GM18505 (cell line): ENCODE results near the gene ACTR3.
"Not testable (repeated sequence)": the region's sequence is repeated elsewhere in the genome, so short reads cannot be mapped to it uniquely, and the experiment has no call there.

Experiments
- ATAC-seq: cut with Tn5 transposase; IDR thresholded peaks from one replicate; pipeline ENCODE4 v1.9.1; 2021; ENCODE audit not compliant: unreplicated experiment
- POLR2A ChIP-seq: IDR thresholded peaks from 4 replicates; pipeline ENCODE4 v1.6.1; 2011; ENCODE audit warnings: borderline replicate concordance; ENCODE audit not compliant: insufficient read depth, insufficient read length; ENCODE audit errors: extremely low read depth

The ACTR3 gene

DNA sequence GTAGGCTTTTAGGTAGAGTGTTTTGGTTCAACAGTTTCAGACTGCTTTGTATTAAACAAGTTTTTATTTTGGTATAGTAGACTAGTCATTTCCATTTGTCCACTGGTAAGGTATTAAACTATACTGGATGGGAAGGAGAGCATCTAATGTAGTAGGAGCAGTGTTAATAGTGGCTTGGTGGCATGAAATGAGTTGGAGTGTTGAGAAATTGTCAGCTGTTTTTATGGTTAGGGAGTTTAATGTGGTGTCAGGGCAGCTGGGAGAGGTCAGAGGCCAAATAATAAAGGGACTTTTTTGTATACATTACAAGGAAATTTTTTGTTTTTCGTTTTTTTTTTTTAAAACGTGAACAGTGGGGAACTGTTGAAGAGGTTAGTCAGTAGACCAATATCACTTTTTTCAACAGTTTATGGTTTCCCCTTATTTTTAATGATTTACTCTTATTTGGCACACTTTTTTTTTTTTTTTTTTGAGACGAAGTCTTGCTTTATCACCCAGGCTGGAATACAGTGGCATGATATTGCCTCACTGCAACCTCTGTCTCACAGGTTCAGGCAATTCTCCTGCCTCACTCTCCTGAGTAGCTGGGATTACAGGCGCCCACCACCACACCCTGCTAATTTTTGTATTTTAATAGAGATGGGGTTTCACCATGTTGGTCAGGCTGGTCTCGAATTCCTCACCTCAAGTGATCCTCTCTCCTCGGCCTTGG, 21.2 kb downstream of the ACTR3 start:
- TF ChIP-seq POLR2A, result no peak
- peak; percentile 45 for ATAC-seq

DNA sequence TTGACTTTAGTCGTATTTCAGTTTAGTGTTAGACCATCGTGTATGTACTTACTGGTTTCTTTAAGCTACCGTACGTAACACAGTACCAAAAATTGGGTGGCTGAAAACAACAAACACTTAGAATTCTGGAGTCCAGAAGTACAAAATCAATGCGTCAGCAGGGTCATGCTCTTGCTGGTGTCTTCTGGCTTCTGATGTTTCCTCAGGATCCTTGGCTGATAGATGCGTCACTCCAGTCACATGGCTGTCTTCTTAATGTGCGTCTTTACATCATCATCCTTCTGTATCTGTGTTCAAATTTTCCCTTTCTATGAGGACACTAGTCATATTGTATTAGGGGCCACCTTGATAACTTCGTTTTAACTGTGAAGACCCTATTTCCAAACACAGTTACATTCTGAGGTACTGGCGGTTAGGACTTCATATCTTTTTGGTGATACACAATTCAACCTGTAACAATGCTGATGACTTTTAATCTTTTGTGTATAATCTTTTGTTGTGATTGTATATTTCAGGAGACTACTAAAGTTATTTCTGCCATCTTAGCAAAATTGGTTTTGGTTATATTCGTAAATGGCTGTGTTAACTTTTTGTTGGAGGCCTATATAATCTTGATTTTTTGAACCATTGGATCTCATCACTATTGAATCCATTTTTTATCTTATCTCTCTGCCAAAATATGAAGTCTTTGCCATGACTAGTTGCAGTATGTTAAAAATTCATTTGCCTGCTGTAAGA, 25.4 kb downstream of the ACTR3 start:
- no peak for ATAC-seq
- TF ChIP-seq POLR2A, result no peak

DNA sequence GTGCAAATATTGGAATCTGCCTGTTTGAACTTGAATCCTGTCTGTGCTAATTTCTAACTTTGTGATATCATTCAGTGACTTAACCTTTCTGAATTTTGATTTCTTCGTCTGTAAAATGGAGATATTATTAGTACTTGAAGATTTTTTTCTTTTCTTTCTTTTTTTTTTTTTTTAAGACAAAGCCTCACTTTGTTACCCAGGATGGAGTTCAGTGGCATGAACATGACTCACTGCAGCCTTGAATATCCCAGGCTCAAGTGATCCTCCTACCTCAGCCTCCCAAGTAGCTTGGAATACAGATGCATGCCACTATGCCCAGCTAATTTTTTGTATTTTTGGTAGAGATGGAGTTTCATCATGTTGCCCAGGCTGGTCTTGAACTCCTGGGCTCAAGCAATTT, 28.3 kb downstream of the ACTR3 start:
- no peak for ATAC-seq
- TF ChIP-seq POLR2A, result no peak

DNA sequence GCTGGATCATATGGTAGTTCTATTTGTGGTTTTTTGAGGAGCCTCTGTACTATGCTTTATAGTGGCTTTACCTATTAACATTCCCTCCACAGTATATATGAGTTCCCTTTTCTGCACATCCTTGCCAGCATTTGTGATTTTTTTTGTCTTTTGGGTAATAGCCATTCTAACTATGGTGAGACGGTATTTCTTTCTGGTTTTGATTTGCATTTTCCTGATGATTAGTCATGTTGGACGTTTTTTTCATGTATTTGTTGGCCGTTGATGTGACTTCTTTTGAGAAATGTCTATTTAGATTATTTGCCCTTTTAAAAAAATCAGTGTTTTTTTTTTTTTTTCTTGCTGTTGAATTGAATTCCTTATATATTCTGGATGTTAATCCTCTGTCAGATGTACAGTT, 31.1 kb downstream of the ACTR3 start:
- TF ChIP-seq POLR2A, result no peak
- no peak for ATAC-seq

DNA sequence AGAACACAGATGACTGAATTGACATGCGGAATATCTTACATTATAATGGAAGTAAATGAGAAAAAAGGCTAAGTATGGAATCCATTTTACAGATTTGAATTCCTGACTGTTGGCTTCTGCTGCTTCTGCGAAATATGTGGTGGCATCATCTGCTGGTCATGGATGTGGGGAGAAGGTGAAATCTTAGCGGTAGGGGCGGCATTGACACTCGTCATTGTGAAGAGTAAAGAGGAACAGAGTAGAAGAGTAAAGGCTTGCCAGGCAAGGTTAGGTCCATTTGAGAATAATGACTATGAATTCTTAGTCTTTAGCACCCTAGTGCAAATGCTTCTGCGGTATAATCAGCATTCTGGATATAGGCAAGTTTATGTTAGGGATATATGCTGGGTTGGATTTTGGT, 32.4 kb downstream of the ACTR3 start:
- no peak for ATAC-seq
- TF ChIP-seq POLR2A, result no peak

DNA sequence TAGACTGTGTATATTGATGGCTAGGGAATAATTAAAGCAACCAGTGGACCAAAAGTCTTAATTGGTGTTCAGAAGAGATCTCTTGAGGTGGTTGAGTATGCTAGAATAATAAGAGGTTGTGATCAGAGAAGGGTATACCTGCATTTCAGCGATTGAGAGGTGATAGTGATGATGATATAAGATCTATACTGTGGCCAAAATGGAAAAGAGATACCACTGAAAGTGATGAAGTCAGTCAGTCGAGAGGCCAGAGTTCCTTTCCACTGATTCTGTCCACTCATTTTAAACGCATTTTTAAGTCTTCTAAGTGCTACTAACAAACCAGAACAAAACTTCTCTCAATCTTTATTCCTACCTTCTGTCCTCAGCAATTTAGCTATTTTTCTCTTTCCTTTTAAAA, 32.9 kb downstream of the ACTR3 start:
- no peak for ATAC-seq

DNA sequence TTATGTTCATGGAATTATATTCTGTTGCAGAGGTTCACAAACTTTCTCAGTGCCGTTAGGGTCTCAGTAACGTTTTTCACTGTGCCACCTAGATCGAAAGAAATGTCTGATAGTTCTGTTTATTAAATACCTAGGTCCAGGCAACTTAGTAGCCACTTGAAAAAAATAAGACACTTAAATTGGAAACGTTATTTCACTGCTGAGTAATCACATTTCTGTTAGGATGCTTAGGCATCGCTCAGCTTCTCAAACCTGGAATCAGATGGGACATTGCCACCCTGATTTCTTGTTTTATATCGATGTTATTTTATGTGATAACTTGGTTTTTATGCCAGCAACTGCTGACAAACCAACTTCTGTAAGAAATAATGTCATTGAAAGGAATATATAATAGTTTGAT, 36.0 kb downstream of the ACTR3 start:
- no peak for ATAC-seq
- TF ChIP-seq POLR2A, result no peak

More for the DNA sequence above, 32.9 kb downstream of the ACTR3 start:
- no peak for TF ChIP-seq POLR2A

DNA sequence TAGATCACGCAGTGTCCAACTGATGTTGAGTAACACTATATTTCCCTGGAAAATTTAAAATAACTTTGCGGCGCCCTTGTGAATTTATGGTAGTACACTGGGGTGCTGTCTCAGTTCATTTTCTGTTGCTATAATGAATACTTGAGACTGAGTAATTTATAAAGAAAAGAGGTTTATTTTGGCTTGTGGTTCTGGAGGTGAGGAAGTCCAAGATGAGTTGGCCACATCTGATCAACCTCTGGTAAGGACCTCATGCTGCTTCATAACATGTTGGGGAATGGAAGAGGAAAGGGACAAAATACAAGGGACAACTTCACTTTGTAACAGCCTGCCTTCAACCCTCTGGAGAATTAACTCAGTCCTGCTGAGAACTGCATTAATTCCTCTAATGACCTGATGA, 36.4 kb downstream of the ACTR3 start:
- no peak for ATAC-seq
- TF ChIP-seq POLR2A, result no peak

DNA sequence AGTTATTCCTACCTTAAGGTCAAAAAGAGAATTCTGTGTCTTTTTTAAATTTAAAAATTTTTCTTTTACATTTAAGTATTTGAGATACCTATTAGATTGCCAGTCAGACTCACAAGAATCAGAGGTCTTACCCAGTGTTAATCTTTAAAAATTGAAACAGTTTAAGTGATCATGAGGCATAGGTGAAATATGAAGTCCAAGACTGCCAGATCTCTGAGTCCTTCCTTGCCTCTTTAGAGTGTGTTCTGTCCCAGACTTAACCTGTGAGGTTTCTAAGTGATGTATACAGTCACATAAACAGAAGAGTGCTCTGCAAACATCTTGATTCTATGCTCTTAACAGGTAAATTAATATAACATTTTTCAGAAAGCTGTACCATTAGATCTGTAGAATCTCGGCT, 40.6 kb downstream of the ACTR3 start:
- TF ChIP-seq POLR2A, result no peak

DNA sequence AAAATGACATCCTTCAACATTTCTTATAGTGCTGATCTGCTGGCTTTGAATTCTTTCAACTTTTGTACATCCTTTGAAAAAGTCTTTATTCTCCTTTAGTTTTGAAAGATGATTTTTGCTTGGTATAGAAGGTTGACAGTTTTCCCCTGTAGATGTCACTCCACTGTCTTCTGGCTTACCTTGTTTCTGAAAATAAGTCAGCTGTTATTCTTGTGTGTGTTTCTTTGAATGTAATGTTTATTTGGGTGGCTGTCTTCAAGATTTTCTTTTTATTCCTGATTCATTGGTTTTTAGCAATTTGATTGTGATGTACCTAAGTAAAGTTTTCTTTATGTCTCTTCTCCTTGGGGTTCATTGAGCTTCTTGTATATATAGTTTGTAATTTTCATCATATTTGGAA, 47.6 kb downstream of the ACTR3 start:
- TF ChIP-seq POLR2A, result no peak

More for the DNA sequence above, 40.6 kb downstream of the ACTR3 start:
- no peak for ATAC-seq

DNA sequence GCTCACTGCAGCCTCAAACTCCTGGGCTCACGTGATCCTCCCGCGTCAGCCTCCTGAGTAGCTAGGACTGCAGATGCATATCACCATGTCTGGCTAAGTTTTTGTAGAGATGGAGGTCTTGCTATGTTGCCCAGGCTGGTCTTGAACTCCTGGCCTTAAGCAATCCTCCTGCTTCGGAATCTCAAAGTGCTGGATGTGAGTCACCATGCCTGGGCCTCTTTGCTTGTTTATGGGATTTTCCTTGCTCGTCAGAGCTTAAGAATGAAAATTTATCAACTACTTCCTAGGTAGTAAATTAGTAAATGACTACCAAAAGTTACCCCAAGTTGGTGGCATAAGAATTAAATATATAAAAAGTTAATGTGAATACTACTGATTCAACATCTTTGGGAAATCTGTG, 51.0 kb downstream of the ACTR3 start:
- no peak for TF ChIP-seq POLR2A
- ATAC-seq, result no peak

More for the DNA sequence above, 47.6 kb downstream of the ACTR3 start:
- ATAC-seq, result no peak

DNA sequence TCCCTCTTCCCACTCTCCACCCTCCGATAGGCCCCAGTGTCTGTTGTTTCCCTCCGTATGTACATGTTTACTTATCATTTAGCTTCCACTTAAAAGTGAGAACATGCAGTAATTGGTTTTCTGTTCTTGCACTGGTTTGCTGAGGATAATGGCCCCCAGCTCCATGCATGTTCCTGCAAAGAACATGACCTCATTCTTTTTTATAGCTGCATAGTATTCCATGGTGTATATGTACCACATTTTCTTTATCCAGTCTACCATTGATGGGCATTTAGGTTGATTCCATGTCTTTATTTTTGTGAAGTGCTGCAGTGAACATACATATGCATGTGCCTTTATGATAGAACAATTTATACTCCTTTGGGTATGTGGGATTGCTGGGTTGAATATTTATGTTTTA, 55.9 kb downstream of the ACTR3 start:
- ATAC-seq, result not testable (repeated sequence)

DNA sequence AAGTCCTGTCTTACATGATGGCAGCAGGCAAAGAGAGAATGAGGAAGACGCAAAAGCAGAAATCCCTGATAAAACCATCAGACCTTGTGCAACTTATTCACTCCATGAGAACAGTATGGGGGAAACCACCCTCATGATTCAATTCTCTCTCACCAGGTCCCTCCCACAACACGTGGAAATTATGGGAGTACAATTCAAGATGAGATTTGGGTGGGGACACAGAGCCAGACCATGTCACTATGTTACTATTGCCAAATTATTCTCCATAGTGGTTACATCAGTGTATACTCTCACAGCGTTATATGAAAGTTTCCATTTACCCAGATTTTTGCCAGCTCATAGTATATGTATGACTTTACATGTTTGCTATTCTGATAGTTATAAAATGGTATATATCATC, 61.0 kb downstream of the ACTR3 start:
- ATAC-seq, result not testable (repeated sequence)

DNA sequence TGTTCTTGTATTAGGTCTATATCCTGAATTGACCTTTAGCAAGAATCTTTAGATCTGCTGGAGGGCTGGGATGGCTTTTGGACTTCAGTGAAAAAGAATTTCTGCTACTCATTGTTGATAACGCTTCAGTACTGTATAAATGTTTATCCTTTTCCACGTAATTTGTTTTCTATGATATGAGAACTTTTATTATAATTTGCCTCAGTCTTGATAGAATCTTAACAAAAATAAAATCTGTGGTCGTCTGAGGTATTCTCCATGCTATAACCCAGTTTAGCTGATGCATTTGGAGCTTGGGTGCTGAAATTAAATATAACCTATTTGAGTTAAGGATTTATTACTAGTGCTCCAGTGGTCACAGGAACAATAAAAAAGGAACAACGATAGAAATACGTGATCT, 71.1 kb downstream of the ACTR3 start:
- ATAC-seq, result no peak
- no peak for TF ChIP-seq POLR2A
